NCI-H526 (cell line): ENCODE data around the gene SYNE2.
A peak's percentile ranks its signal among the peaks of the same experiment; 100 is the strongest.

Source experiments
- DNase-seq, 2 experiments: peaks; one replicate each; lab custom pipeline; 2025; lab: John Stamatoyannopoulos, UW

The SYNE2 gene

DNA sequence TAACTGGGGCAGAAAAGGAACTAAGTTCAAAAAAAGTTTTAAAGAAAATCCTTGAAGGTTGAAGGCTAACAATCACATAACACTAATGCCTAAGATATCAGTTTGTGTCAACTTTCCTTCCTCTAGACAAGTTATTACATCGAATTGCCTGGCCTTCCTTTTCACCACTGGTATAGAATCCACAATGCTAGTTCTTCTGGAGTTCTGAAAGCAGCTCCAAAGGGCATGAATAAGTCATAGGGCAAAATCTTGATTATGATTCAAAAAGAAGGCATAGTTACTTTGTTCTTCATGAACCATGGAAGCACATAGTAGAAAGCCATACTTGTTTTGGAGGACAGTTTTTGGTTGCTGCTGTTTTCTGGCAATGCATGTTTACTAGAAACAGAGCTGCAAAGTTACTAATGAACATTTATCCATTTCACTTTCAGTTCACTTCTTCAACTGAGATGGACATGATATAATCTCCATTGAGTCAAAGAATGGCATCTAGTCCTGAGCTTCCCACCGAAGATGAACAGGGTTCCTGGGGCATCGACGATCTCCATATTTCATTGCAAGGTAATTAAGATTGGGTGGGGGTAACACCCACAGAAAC, 56.0 kb downstream of the SYNE2 start:
- no peak for DNase-seq

DNA sequence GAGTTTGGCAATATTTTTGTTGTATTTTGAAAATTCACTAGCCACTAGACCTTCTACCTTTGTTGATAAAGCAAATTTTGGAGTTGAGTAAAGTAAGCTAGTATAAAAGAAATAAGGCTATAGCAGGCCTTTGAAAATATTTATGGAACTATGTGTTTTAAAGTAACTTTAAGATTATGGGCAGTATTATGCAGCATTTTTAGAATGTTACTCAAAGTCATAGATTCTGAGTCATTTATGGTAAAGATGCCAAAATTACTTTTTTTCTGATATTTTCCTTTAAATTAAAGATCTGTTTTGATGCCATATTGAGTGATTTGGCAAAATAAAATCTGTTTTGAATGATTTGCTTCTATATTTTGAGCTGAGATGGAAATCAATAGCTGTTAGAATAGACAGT, 57.2 kb downstream of the SYNE2 start:
- no peak for DNase-seq

GRCh38 chr14:63910583-63911363, 58.0 kb downstream of the SYNE2 start:
- no peak for DNase-seq

DNA sequence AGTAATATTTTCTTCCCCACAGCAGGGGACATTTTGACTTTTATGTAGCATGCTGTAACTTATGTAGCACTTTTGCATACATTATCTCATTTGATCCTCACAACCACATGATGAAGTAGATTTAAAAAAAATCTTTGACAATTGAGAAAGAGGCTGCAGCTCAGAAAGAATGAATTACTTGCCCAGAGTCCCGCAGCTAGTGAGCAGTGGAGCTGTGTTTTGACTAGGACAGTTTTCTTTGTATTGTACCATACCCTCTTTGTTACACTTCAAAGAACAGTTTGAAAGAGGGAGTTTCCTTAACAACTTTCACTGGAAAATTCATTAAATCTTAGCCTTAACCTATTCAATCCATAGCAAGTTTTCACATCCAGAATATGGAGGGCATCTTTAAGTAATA, 58.6 kb downstream of the SYNE2 start:
- DNase-seq, result no peak

- no peak for DNase-seq
Observed at GRCh38 chr14:63912286-63912685, 59.5 kb downstream of the SYNE2 start.

DNA sequence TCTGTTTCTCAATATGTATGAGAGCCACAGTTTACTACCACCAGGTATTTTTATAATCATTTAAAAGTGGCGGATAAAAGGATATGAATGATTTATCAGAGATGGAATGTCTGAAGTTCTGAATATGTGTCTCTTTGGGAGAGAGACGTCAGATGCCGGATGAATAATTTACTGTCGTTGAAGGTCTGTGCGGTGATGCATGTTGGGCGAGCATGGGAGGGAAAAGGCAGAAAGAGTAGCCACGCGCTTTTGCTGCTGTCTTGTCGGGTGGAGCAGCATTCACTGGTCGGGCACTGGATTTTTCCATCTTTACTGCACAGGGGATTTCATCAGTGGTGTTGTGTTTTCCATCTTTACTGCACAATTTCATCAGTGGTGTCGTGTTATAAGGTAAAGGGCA, 65.6 kb downstream of the SYNE2 start:
- DNase-seq, result peak in 1 of 2 experiments; percentile 22

DNA sequence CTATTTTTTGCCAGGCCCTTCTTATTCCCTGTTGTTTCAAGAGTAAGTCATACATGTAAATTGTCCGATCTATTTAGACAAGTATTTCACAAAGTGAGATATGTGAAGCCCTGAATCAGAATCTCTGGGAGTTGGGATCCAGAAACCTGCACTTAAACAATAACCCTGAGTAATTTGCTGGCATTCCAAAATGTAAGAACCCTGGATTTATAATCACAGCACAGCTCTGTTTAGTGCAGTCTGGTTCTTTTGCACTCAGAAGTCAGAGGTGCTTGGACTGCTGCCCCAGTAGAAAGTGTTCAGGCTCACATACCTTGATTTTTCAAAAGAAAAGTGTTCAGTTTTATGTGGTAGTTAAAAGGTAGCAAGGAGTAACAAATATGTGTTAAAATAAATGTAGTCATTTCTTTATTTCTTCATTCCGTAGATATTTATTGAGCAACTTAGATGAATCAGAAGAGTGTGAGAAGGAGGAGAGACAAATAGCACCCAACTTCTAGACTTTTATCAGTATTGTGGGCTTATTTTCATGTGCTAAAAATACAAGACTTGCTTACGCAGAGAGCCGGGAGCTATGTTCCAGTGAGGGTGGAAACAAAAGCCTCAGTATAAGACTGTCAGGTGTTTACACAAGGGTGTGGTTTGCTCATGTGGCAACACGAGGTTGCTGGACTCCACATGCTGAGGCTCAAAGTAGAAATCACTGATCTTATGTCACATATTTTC, 70.1 kb downstream of the SYNE2 start:
- peak; percentile 22 to 38 for DNase-seq

DNA sequence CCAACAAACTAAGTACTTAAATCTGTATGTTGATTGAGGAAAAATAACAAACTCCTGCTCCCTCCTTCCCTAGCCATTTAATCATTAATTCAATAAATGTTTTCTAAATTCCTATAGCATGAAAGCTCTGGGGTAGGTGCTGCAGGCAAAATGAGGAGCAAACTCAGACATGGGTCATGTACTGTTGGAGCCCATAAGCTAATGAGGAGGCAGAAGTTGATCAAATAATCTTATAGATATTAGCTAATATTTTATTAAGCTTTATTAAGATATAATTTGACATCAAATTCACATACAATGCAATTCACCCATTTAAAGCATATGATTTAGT, 70.6 kb downstream of the SYNE2 start:
- no peak for DNase-seq

DNA sequence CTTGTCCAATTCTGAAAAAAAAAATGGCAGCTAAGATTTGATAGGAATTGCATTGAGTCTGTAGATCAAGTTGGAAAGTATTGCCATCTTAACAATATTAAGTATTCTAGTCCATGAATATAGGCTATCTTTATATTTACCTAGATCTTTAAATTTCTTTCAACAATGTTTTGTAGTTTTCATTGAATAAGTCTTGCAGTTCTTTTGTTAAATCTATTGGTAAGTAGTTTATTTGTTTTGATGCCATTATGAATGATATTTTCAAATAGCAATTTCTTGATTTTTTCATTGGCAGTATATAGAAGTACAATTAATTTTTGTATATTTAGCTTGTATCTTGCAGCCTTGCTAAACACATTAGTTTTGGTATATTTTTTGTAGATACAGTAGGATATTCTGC, 71.6 kb downstream of the SYNE2 start:
- no peak for DNase-seq

GRCh38 chr14:63926641-63927040, 73.8 kb downstream of the SYNE2 start:
- no peak for DNase-seq

- no peak for DNase-seq
Observed at GRCh38 chr14:63928744-63929174, 76.0 kb downstream of the SYNE2 start.

- DNase-seq, result no peak
Observed at GRCh38 chr14:63933110-63933509, 80.3 kb downstream of the SYNE2 start.

GRCh38 chr14:63933711-63934110, 80.9 kb downstream of the SYNE2 start:
- DNase-seq, result no peak

DNA sequence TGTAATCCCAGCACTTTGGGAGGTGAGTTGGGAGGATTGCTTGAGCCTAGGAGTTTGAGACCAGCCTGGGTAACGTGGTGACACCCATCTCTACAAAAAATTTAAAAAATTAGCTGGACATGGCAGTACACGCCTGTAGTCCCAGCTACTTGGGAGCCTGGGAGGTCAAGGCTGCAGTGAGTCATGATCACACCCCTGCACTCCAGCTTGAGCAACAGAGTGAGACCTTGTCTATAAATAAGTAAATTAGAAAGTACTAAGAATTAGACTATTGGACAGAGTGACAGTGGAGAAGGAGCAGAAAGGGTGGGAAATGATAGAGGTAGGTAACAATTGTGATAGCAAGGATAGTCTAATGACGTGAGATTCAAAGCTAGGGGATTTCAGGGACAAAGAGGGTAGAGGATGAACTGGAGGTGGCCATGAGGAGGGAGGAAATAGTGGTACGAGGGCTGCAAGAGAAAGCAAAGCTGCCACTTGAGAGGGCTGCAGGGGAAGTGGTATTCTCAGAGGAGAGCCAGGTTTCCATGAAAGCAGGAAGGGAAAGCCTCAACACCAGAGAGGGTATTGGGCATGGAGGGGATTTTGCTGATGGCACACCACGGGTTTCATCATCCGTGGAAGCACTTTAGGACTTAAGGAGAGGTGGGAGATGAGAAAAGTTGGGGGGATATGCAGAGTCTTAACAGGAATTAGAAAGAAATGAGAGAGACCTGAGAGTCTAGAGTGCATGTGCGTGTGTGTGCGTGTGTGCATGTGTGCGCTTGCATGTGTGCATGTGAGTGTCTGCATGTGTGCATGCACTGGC, 85.6 kb downstream of the SYNE2 start:
- DNase-seq, result no peak

DNA sequence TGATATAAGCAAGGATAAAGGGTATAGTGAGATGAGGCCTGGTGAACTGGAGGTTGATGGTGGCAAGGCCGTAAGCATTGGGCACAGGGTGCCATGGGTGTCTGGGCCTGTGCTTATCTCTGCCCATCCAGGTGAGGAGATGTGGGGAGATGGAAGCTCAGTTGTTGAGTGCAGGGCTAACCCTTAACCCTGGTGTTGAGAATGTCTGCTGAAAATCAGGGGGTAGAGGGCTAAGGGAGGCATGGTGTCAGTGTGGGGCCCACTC, 86.1 kb downstream of the SYNE2 start:
- DNase-seq, result no peak

DNA sequence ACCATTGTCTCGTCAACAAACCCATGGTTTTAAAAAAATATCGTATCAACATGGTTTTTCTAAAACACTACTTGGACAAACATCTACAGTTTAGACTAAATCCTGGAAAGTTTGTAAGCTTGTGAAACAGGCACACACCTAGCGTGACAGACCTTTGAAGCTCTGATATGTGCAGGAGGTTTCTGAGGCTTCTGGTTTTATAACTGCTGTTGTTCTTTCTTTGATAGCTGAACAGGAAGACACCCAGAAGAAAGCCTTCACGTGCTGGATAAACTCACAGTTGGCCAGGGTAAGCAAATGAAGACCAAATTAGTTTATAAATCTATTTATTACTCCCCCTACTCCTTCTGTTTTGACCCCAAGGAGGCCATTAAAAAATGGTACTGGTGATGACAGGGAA, 87.6 kb downstream of the SYNE2 start:
- DNase-seq, result no peak

GRCh38 chr14:63941023-63941422, 88.2 kb downstream of the SYNE2 start:
- no peak for DNase-seq

DNA sequence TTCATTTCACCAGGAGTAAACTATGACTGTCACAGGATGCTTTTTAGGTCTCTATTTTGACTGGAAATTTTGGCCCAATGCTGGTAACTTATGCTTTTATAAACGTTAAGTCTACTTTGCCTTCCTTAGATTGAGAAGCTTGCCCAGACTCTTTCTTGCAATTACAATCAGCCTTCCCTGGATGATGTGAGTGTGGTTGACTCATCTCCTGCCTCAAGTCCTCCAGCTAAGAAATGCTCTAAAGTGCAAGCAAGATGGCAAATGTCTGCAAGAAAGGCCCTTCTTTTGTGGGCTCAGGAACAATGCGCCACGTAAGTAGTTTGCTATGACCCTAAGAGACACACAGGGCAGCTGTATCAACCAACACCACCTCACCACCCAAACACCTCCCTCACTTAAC, 96.9 kb downstream of the SYNE2 start:
- DNase-seq, result no peak

DNA sequence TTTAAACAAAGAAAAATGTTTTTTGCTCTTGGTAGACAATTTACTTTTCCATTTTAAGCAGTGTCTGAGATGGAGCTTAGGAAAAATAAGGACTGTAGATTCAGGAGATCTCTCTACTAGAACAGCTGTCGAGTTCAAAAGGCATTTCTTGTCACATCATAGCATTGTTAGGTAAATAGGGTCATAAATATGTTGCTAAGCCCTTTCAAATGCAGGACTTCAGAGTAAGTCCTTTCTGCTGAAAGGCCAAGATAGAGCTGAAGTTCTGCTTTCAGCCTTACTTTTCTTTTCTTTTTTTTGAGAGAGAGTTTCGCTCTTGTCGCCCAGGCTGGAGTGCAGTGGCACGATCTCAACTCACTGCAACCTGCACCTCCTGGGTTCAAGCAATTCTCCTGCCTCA, 98.2 kb downstream of the SYNE2 start:
- no peak for DNase-seq

DNA sequence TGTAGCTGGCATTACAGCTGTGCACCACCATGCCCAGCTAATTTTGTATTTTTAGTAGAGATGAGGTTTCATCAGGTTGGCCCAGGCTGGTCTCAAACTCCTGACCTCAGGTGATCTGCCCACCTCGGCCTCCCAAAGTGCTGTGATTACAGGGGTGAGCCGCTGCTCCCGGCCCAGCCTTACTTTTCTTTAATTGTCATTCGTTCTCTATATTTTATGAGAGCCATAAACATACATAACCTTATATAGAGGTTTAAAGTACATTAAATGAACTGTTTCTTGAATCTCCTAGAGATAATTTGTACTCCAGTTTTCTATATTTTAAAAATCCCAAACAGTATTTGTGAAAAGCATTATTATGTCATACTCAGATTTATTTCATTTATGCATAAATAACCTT, 98.6 kb downstream of the SYNE2 start:
- DNase-seq, result no peak

GRCh38 chr14:63952053-63952932, 99.5 kb downstream of the SYNE2 start:
- no peak for DNase-seq

GRCh38 chr14:63952933-63953437, 100.2 kb downstream of the SYNE2 start:
- no peak for DNase-seq
